ENCODE measurements around the gene KCNMB4.

DNA sequence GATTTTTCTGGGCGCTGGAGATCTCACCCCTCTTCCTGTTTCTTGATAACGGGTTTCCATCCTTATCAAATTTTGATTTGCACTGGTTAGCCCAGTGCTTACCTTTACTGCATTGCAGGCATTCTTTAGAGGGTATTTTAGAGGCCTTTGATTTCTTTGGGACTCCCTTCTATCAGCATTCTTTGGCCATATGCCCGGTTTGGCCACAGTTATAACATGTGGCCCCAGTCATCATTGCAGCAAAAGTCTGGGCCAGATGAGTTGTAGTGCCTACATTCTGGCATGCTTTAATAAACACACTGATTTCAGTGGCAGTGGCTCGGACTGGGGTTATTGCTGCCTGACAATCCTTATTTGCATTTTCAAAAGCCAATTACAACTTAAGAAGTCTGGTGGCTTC lies 82.3 kb downstream of the KCNMB4 start:
- TF ChIP-seq, protein P1, sequence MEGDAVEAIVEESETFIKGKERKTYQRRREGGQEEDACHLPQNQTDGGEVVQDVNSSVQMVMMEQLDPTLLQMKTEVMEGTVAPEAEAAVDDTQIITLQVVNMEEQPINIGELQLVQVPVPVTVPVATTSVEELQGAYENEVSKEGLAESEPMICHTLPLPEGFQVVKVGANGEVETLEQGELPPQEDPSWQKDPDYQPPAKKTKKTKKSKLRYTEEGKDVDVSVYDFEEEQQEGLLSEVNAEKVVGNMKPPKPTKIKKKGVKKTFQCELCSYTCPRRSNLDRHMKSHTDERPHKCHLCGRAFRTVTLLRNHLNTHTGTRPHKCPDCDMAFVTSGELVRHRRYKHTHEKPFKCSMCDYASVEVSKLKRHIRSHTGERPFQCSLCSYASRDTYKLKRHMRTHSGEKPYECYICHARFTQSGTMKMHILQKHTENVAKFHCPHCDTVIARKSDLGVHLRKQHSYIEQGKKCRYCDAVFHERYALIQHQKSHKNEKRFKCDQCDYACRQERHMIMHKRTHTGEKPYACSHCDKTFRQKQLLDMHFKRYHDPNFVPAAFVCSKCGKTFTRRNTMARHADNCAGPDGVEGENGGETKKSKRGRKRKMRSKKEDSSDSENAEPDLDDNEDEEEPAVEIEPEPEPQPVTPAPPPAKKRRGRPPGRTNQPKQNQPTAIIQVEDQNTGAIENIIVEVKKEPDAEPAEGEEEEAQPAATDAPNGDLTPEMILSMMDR (IDR thresholded peaks at IDR 0.05): no peak
- TF ChIP-seq POLR2A (IDR thresholded peaks at IDR 0.05) (no peak), POLR2AphosphoS5 (IDR thresholded peaks at IDR 0.05) (no peak)
